ENCODE data around the gene XPC.
"Not testable (repeated sequence)": the region's sequence is repeated elsewhere in the genome, so short reads cannot be mapped to it uniquely, and the experiment has no call there.

- TF ChIP-seq ZNF747 (tag by site-specific recombination; IDR thresholded peaks at IDR 0.05); ZBTB1 (tag by site-specific recombination; IDR thresholded peaks at IDR 0.05); ATF2 (tag by site-specific recombination; IDR thresholded peaks at IDR 0.05; ENCODE audit: low read depth); CTCF (tag by site-specific recombination; IDR thresholded peaks at IDR 0.05); ZNF473 (tag by site-specific recombination; IDR thresholded peaks at IDR 0.05); ZNF121 (tag by site-specific recombination; IDR thresholded peaks at IDR 0.05); ZNF423 (tag by site-specific recombination; IDR thresholded peaks at IDR 0.05); ZNF133 (tag by site-specific recombination; IDR thresholded peaks at IDR 0.05): not testable (repeated sequence)
Observed at GRCh38 chr3:14109821-14110220, 68.6 kb downstream of the XPC start.

All from HEK293 (cell line).